Measurements from ENCODE around the gene MACF1. TPM values are rescaled to one million over a fixed set of nuclear protein-coding genes. Genes with fewer than 3 reads are reported as not detected.

The MACF1 gene
- total RNA-seq, 1 experiment from 2014 or later, result 265 TPM

- ChIA-PET CTCF (no interaction called here), POLR2A (ENCODE audit: low non-redundant PET) (no interaction called here)
- no TSS peak for BruUV-seq (replicated peaks)
- Histone ChIP-seq H3K27me3 (replicated peaks; ENCODE audit: insufficient read depth, low read depth, low read length, poor library complexity) (no peaks in the 10 kb centered on the region), H3K9me3 (ENCODE audit: low read depth, low read length, poor library complexity, severe bottlenecking) (no peaks in the 10 kb centered on the region), H3K4me1 (ENCODE audit: insufficient read depth, low read length, poor library complexity, severe bottlenecking) (no peaks in the 10 kb centered on the region), H3K4me3 (ENCODE audit: low read depth, low read length, poor library complexity, severe bottlenecking) (no peak overlapping the region), H3K36me3 (ENCODE audit: insufficient read depth, low read length, poor library complexity, severe bottlenecking) (peaks cover 55% of the 10 kb centered on the region), H3K27ac (ENCODE audit: low read depth, low read length, poor library complexity, severe bottlenecking) (no peak overlapping the region)
- intact Hi-C loops (cut with micrococcal nuclease; ENCODE audit: unreplicated experiment), result no loop called here
- no peak for DNase-seq (ENCODE audit: low spot score)
- TF ChIP-seq EZH2 (IDR thresholded peaks at IDR 0.05; ENCODE audit: borderline replicate concordance, low read depth, low read length, poor library complexity, severe bottlenecking) (no peak), CTCF (conservative IDR thresholded peaks at IDR 0.05; ENCODE audit: low read depth, low read length) (no peak)
These were observed 276.8 kb downstream of the MACF1 start for GRCh38 chr1:39481289-39481688.

- intact Hi-C loops (cut with micrococcal nuclease; ENCODE audit: unreplicated experiment), result no loop called here
- POLR2A ChIA-PET (ENCODE audit: low non-redundant PET), result no interaction called here
- Histone ChIP-seq H3K4me3 (ENCODE audit: low read depth, low read length, poor library complexity, severe bottlenecking) (no peak overlapping the region), H3K27me3 (replicated peaks; ENCODE audit: insufficient read depth, low read depth, low read length, poor library complexity) (no peaks in the 10 kb centered on the region), H3K36me3 (ENCODE audit: insufficient read depth, low read length, poor library complexity, severe bottlenecking) (peaks cover 68% of the 10 kb centered on the region), H3K4me1 (ENCODE audit: insufficient read depth, low read length, poor library complexity, severe bottlenecking) (no peaks in the 10 kb centered on the region), H3K9me3 (ENCODE audit: low read depth, low read length, poor library complexity, severe bottlenecking) (no peaks in the 10 kb centered on the region), H3K27ac (ENCODE audit: low read depth, low read length, poor library complexity, severe bottlenecking) (no peak overlapping the region)
- DNase-seq (ENCODE audit: low spot score), result no peak
- CTCF ChIA-PET, result no interaction called here
- no peak for TF ChIP-seq CTCF (conservative IDR thresholded peaks at IDR 0.05; ENCODE audit: low read depth, low read length)
- no peak for TF ChIP-seq EZH2 (IDR thresholded peaks at IDR 0.05; ENCODE audit: borderline replicate concordance, low read depth, low read length, poor library complexity, severe bottlenecking)
- no TSS peak for BruUV-seq (replicated peaks)
These were observed 278.8 kb downstream of the MACF1 start for GRCh38 chr1:39483276-39483675.

DNA sequence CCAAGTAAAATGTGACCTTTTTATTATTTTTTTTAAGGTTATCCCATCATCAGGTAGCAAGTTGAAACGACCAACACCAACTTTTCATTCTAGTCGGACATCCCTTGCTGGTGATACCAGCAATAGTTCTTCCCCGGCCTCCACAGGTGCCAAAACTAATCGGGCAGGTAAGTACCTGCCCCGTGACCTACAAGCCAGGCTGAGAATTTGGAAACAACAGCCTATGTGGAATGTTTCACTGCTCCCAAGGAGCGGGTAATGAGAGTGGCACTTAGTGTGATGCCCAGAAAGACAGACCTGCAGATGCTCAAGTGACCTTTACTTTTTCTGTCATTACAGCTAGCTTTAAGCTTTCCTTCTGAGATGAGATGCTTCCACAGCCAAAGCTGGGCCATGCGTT lies 280.1 kb downstream of the MACF1 start:
- no TSS peak for BruUV-seq (replicated peaks)
- Histone ChIP-seq H3K4me3 (ENCODE audit: low read depth, low read length, poor library complexity, severe bottlenecking) (no peak overlapping the region), H3K9me3 (ENCODE audit: low read depth, low read length, poor library complexity, severe bottlenecking) (no peaks in the 10 kb centered on the region), H3K27me3 (replicated peaks; ENCODE audit: insufficient read depth, low read depth, low read length, poor library complexity) (no peaks in the 10 kb centered on the region), H3K27ac (ENCODE audit: low read depth, low read length, poor library complexity, severe bottlenecking) (no peak overlapping the region), H3K4me1 (ENCODE audit: insufficient read depth, low read length, poor library complexity, severe bottlenecking) (no peaks in the 10 kb centered on the region), H3K36me3 (ENCODE audit: insufficient read depth, low read length, poor library complexity, severe bottlenecking) (peaks cover 68% of the 10 kb centered on the region)
- intact Hi-C loops (cut with micrococcal nuclease; ENCODE audit: unreplicated experiment), result no loop called here
- TF ChIP-seq CTCF (conservative IDR thresholded peaks at IDR 0.05; ENCODE audit: low read depth, low read length), result no peak
- no peak for TF ChIP-seq EZH2 (IDR thresholded peaks at IDR 0.05; ENCODE audit: borderline replicate concordance, low read depth, low read length, poor library complexity, severe bottlenecking)
- ChIA-PET POLR2A (ENCODE audit: low non-redundant PET) (interaction anchor here (0.5 kb wide), 1 partner anchor 388 kb away, joined by 7 read pairs; no protein-coding TSS in a partner anchor), CTCF (no interaction called here)
- DNase-seq (ENCODE audit: low spot score), result no peak

Data from A673 (cell line).